Transverse colon (tissue), 4 donors: ENCODE measurements around the gene MAP6D1.

Source experiments
- CTCF ChIP-seq, 5 experiments: fragments of 200-600 bp in 3 of 5; fragments of 450-650 bp in 2 of 5; sonication (generic) in 3 of 5; IDR thresholded peaks; 1 replicate in 2 of 5; 2 replicates in 3 of 5; pipeline ENCODE4 v1.5.1; 2016 to 2017; ENCODE audit warnings: antibody characterized with exemption in 5 of 5, inconsistent platforms in 3 of 5, mild to moderate bottlenecking in 2 of 5, moderate library complexity in 1 of 5
- EP300 ChIP-seq: sonication (generic); formaldehyde crosslinking; IDR thresholded peaks from one replicate; pipeline ENCODE4 v1.6.1; 2017; ENCODE audit warnings: antibody characterized with exemption, low read depth
- POLR2A ChIP-seq: fragments of 450-650 bp; IDR thresholded peaks from one replicate; pipeline ENCODE4 v1.6.1; 2016; ENCODE audit warnings: antibody characterized with exemption, mild to moderate bottlenecking, moderate library complexity
- POLR2AphosphoS5 ChIP-seq, 3 donors: sonication (generic); formaldehyde crosslinking; IDR thresholded peaks; one replicate each; pipeline ENCODE4 v1.6.1; 2016; ENCODE audit warnings: antibody characterized with exemption in 3 of 3

GRCh38 chr3:183862610-183863009 is 37.2 kb upstream of the MAP6D1 start:
- TF ChIP-seq CTCF (IDR thresholded peaks at IDR 0.05) (no peak), POLR2AphosphoS5 (IDR thresholded peaks at IDR 0.05) (no peak), POLR2A (no peak), EP300 (no peak)
